Suprapubic skin (tissue), 4 donors: Measurements from ENCODE around the gene PHC3. TPM values are rescaled to one million over a fixed set of nuclear protein-coding genes. Genes with fewer than 3 reads are reported as not detected.

Experiments used
- DNase-seq, 2 donors: peaks; one replicate each; pipeline ENCODE4 v3.0.0-alpha.2; 2019; ENCODE audit warnings: low spot score in 2 of 2
- H3K27ac ChIP-seq: fragments of 200-600 bp; sonication (generic); one replicate; pipeline ENCODE4 v1.5.1; 2019
- H3K27me3 ChIP-seq: fragments of 200-600 bp; sonication (generic); one replicate; pipeline ENCODE4 v1.5.1; 2019
- H3K36me3 ChIP-seq: fragments of 200-600 bp; sonication (generic); one replicate; pipeline ENCODE4 v1.5.1; 2019
- H3K4me1 ChIP-seq: fragments of 200-600 bp; sonication (generic); one replicate; pipeline ENCODE4 v1.5.1; 2019
- H3K4me3 ChIP-seq: fragments of 200-600 bp; sonication (generic); one replicate; pipeline ENCODE4 v1.5.1; 2019; ENCODE audit warnings: mild to moderate bottlenecking
- H3K9me3 ChIP-seq: fragments of 200-600 bp; sonication (generic); one replicate; pipeline ENCODE4 v1.5.1; 2019
- EP300 ChIP-seq: sonication (generic); formaldehyde crosslinking; IDR thresholded peaks from one replicate; pipeline ENCODE4 v1.6.1; 2017; ENCODE audit warnings: antibody characterized with exemption
- POLR2A ChIP-seq, 2 donors: fragments of 450-650 bp; IDR thresholded peaks; one replicate each; pipeline ENCODE4 v1.6.1; 2017; ENCODE audit warnings: antibody characterized with exemption in 2 of 2, mild to moderate bottlenecking in 2 of 2, moderate library complexity in 2 of 2
- POLR2AphosphoS5 ChIP-seq, 3 donors: sonication (generic); formaldehyde crosslinking; IDR thresholded peaks; one replicate each; pipeline ENCODE4 v1.6.1; 2017; ENCODE audit warnings: antibody characterized with exemption in 3 of 3
- WGBS: methylation state at CpG from one replicate; pipeline ENCODE4 v1.1.5; 2018; 5-methylcytosine and 5-hydroxymethylcytosine counted together
- total RNA-seq, 4 donors: library from RNA; depleted of rRNA; stranded (reverse); fragments of >200 nt; gene quantifications; one replicate each; pipeline ENCODE4 v1.1.0, GENCODE V29; 2016
- TF ChIP-seq, protein P1 (sequence below), 2 donors: fragments of 200-600 bp in 1 of 2; fragments of 450-650 bp in 1 of 2; sonication (generic) in 1 of 2; IDR thresholded peaks; one replicate each; pipeline ENCODE4 v1.5.1; 2016 to 2019; ENCODE audit warnings: antibody characterized with exemption in 2 of 2, mild to moderate bottlenecking in 1 of 2, moderate library complexity in 1 of 2

PHC3 gene
- total RNA-seq, 4 donors from 2014 or later: 37.9 to 106 (median 64.0) TPM

DNA sequence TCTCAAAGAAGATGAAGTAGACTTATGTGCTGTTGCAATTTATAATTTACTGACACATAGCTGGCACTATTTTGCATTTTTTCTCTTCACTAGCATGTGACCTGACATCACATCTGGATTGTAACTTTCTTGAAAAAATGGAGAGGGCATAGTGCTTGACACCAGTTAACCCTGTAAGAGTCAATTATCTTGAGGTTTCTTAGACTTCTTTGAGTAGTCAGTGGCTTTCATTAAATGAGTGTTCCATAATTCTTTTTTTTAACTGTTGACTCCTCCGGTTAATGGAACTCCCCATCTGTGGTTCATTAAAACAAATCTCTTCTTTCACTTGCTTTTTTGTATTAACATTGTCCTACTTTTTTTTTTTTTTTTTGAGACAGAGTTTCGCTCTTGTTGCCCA, 23.8 kb upstream of the PHC3 start:
- no peak for DNase-seq
- Histone ChIP-seq H3K36me3 (no peaks in the 10 kb centered on the region), H3K9me3 (no peaks in the 10 kb centered on the region), H3K4me3 (no peak overlapping the region), H3K27ac (no peak overlapping the region), H3K27me3 (no peaks in the 10 kb centered on the region), H3K4me1 (no peaks in the 10 kb centered on the region)
- TF ChIP-seq EP300: no peak
- TF ChIP-seq POLR2A (IDR thresholded peaks at IDR 0.05): no peak
- WGBS: 63% methylated on average over 2 of the region's 2 CpGs

DNA sequence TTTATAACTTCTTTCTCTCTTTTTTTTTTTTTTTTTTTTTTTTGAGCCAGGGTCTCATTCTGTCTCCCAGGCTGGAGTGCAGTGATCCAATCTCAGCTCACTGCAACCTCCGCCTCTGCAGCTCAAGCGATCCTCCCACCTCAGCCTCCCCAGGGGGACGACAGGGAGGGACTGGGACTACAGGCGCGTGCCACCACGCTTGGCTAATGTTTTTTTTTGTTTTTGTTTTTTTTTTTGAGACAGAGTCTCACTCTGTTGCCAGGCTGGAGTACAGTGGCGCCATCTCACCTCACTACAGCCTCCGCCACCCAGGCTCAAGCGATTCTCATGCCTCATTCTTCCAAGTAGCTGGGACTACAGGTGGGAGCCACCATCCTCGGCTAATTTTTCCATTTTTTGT, 23.0 kb upstream of the PHC3 start:
- TF ChIP-seq POLR2A (IDR thresholded peaks at IDR 0.05): no peak
- TF ChIP-seq, protein P1, sequence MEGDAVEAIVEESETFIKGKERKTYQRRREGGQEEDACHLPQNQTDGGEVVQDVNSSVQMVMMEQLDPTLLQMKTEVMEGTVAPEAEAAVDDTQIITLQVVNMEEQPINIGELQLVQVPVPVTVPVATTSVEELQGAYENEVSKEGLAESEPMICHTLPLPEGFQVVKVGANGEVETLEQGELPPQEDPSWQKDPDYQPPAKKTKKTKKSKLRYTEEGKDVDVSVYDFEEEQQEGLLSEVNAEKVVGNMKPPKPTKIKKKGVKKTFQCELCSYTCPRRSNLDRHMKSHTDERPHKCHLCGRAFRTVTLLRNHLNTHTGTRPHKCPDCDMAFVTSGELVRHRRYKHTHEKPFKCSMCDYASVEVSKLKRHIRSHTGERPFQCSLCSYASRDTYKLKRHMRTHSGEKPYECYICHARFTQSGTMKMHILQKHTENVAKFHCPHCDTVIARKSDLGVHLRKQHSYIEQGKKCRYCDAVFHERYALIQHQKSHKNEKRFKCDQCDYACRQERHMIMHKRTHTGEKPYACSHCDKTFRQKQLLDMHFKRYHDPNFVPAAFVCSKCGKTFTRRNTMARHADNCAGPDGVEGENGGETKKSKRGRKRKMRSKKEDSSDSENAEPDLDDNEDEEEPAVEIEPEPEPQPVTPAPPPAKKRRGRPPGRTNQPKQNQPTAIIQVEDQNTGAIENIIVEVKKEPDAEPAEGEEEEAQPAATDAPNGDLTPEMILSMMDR (IDR thresholded peaks at IDR 0.05): no peak
- TF ChIP-seq POLR2AphosphoS5 (IDR thresholded peaks at IDR 0.05): no peak
- no peak for TF ChIP-seq EP300

DNA sequence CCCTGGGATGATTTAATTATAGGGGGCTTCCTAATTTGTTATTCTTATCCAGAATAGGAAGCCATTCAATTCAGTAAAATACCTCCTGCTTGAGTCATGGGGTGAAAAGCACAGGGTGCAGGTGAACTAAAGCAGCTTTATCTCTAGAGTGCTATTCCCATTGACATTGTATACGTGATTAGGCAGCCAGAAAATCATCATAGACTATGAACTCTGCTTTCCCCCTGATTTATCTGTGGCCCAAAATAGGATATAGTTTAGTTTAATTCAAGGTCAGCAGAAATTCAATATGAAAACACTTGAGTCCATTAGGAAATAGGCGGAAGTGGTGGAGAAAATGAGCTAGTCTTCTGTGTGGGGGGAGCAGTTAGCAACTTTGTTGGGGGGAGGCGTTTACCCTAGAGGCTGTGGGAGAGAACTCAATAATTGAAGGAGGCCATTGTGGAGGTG, 22.5 kb upstream of the PHC3 start:
- no peak for DNase-seq
- Histone ChIP-seq H3K27me3 (no peaks in the 10 kb centered on the region), H3K27ac (no peak overlapping the region), H3K9me3 (no peaks in the 10 kb centered on the region), H3K4me3 (no peak overlapping the region), H3K36me3 (no peaks in the 10 kb centered on the region), H3K4me1 (no peaks in the 10 kb centered on the region)
- 76% methylated on average over 3 of the region's 3 CpGs for WGBS
- TF ChIP-seq POLR2AphosphoS5 (IDR thresholded peaks at IDR 0.05) (no peak), EP300 (no peak), POLR2A (IDR thresholded peaks at IDR 0.05) (no peak)
- TF ChIP-seq, protein P1 (IDR thresholded peaks at IDR 0.05): no peak

More for the DNA sequence above, 23.0 kb upstream of the PHC3 start:
- Histone ChIP-seq H3K36me3 (no peaks in the 10 kb centered on the region), H3K27ac (no peak overlapping the region), H3K27me3 (no peaks in the 10 kb centered on the region), H3K9me3 (no peaks in the 10 kb centered on the region), H3K4me3 (no peak overlapping the region), H3K4me1 (no peaks in the 10 kb centered on the region)
- 95% methylated on average over 10 of the region's 10 CpGs for WGBS
- no peak for DNase-seq

DNA sequence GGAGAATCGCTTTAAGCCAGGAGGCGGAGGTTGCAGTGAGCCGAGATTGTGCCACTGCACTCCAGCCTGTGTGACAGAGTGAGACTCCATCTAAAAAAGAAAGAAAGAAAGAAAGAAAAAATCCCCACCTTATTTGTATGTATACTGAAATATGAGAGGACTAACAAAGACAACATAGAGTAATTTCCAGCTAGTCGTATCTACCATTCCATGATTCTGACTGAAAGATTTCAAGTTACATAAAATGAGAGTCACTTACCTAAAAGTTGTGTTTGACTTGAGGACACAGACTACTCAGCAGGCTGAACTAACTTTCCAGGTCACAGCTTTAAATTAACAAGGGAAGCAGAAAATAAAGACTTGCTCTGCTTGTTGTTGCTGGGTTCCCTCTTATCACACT, 21.9 kb upstream of the PHC3 start:
- TF ChIP-seq POLR2A (IDR thresholded peaks at IDR 0.05): no peak
- no peak for TF ChIP-seq EP300
- TF ChIP-seq, protein P1 (IDR thresholded peaks at IDR 0.05): no peak
- no peak for TF ChIP-seq POLR2AphosphoS5 (IDR thresholded peaks at IDR 0.05)
- no peaks in the 10 kb centered on the region for H3K27me3 ChIP-seq
- H3K4me3 ChIP-seq: no peak overlapping the region
- DNase-seq: no peak
- 81% methylated on average over 4 of the region's 4 CpGs for WGBS
- H3K9me3 ChIP-seq: no peaks in the 10 kb centered on the region
- H3K36me3 ChIP-seq: no peaks in the 10 kb centered on the region
- H3K27ac ChIP-seq: no peak overlapping the region
- no peaks in the 10 kb centered on the region for H3K4me1 ChIP-seq

DNA sequence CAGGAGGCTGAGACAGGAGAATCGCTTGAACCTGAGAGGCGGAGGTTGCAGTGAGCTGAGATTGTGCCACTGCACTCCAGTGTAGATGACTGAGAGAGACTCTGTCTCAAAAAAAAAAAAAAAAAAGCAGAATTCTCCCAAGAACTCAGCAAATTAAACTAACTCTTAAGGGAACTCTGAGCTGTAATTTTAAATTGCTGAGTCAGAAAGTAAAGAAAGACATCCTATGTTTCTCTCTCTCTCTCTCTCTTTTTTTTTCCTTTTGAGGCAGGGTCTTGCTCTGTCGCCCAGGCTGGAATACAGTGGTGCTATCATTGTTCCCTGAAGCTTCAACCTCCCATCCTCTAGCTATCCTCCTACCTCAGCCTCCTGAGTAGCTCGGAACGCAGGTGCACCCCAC, 20.0 kb upstream of the PHC3 start:
- Histone ChIP-seq H3K27ac (no peak overlapping the region), H3K4me3 (no peak overlapping the region), H3K36me3 (no peaks in the 10 kb centered on the region), H3K27me3 (no peaks in the 10 kb centered on the region), H3K4me1 (no peaks in the 10 kb centered on the region), H3K9me3 (no peaks in the 10 kb centered on the region)
- no peak for DNase-seq
- 90% methylated on average over 5 of the region's 5 CpGs for WGBS
- no peak for TF ChIP-seq EP300

DNA sequence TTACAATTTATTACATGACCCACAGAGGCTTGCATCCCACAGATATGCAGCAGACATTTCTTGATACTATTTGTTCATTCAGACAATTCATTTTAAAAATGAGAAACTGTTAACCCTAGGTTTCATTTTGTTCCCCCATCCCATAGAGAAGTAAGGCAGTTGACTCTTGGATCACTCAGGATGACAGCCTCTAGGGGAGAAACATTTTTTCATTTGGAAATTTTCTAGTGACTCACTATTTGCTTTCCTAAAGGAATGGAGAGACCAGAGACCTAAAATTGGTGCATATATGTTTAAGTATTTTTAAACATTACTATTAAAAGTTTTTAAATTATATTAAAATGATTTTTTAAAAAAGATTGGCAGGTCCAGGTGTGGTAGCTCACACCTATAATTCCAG, 19.5 kb upstream of the PHC3 start:
- no peak overlapping the region for H3K27ac ChIP-seq
- no peaks in the 10 kb centered on the region for H3K36me3 ChIP-seq
- H3K4me1 ChIP-seq: no peaks in the 10 kb centered on the region
- no peak for TF ChIP-seq POLR2A (IDR thresholded peaks at IDR 0.05)
- TF ChIP-seq EP300: no peak
- TF ChIP-seq POLR2AphosphoS5 (IDR thresholded peaks at IDR 0.05): no peak
- TF ChIP-seq, protein P1 (IDR thresholded peaks at IDR 0.05): no peak
- no peak overlapping the region for H3K4me3 ChIP-seq
- H3K9me3 ChIP-seq: no peaks in the 10 kb centered on the region
- no peak for DNase-seq
- no peaks in the 10 kb centered on the region for H3K27me3 ChIP-seq
